Measurements from ENCODE around the gene JAZF1. TPM values are rescaled to one million over a fixed set of nuclear protein-coding genes. Genes with fewer than 3 reads are reported as not detected.

JAZF1 gene
- total RNA-seq, 1 experiment from 2014 or later, result 14.2 TPM

DNA sequence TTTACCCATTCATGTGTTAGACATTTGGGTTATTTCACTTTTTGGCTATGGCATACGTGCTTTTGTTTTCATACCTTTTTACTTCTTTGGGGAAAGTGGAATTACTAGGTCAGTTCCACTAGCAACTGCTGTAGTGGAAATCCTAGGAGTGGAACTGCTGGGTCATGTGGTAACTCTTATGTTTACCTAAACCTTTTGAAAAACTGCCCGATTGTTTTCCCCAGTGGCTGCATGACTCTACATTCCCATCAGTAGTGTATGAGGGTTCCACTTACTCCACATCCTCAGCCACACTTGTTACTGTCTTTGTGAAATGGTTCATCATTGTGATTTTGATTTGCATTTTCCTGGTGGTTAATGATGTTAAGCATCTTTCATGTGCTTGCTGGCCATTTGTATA is 358.4 kb downstream of the JAZF1 start:
- CTCF ChIA-PET, result no interaction called here
- BruUV-seq (replicated peaks), result no TSS peak
- Mint-ChIP-seq H3K36me3 (ENCODE audit: insufficient read depth, unreplicated experiment) (peaks cover 38% of the 10 kb centered on the region), H3K4me1 (ENCODE audit: insufficient read depth, unreplicated experiment) (no peaks in the 10 kb centered on the region), H3K27ac (ENCODE audit: low read depth, unreplicated experiment) (no peak overlapping the region), H3K9me3 (ENCODE audit: unreplicated experiment) (no peaks in the 10 kb centered on the region), H3K27me3 (ENCODE audit: insufficient read depth, unreplicated experiment) (no peaks in the 10 kb centered on the region), H3K4me3 (ENCODE audit: unreplicated experiment) (no peak overlapping the region)
- intact Hi-C loops (cut with micrococcal nuclease), result no loop called here
- POLR2A ChIA-PET, result no interaction called here
- TF ChIP-seq, protein P1, sequence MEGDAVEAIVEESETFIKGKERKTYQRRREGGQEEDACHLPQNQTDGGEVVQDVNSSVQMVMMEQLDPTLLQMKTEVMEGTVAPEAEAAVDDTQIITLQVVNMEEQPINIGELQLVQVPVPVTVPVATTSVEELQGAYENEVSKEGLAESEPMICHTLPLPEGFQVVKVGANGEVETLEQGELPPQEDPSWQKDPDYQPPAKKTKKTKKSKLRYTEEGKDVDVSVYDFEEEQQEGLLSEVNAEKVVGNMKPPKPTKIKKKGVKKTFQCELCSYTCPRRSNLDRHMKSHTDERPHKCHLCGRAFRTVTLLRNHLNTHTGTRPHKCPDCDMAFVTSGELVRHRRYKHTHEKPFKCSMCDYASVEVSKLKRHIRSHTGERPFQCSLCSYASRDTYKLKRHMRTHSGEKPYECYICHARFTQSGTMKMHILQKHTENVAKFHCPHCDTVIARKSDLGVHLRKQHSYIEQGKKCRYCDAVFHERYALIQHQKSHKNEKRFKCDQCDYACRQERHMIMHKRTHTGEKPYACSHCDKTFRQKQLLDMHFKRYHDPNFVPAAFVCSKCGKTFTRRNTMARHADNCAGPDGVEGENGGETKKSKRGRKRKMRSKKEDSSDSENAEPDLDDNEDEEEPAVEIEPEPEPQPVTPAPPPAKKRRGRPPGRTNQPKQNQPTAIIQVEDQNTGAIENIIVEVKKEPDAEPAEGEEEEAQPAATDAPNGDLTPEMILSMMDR (IDR thresholded peaks at IDR 0.05; ENCODE audit: unreplicated experiment), result no peak
- no peak for DNase-seq (ENCODE audit: unreplicated experiment)

DNA sequence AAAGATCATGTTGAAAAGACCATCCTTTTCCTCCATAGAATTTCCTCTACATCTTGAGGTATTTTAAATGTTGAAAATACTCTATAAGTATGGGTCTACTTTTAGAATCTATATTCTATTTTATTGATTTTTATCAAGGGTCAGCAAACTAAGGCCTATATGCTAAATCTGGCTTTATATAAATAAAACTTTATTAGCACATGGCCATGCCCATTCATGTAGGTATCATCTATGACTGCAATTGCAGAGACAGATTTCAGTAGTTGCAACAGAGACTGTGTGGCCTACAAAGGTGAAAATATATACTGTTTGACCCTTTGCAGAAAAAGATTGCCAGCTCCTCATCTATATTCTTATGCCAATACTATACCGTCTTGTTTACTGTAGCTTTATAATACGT is 367.9 kb downstream of the JAZF1 start:
- H3K36me3 Mint-ChIP-seq (ENCODE audit: insufficient read depth, unreplicated experiment), result peaks cover 30% of the 10 kb centered on the region
- DNase-seq (ENCODE audit: unreplicated experiment), result no peak
- TF ChIP-seq, protein P1 (IDR thresholded peaks at IDR 0.05; ENCODE audit: unreplicated experiment), result no peak
- H3K9me3 Mint-ChIP-seq (ENCODE audit: unreplicated experiment), result no peaks in the 10 kb centered on the region
- intact Hi-C loops (cut with micrococcal nuclease), result no loop called here
- BruUV-seq (replicated peaks), result no TSS peak
- ChIA-PET POLR2A (no interaction called here), CTCF (interaction anchor here (0.6 to 0.7 kb wide), 3 partner anchors 109 to 645 kb away, joined by 3 to 4 read pairs (median 3); no protein-coding TSS in a partner anchor)
- no peak overlapping the region for H3K27ac Mint-ChIP-seq (ENCODE audit: low read depth, unreplicated experiment)
- no peaks in the 10 kb centered on the region for H3K27me3 Mint-ChIP-seq (ENCODE audit: insufficient read depth, unreplicated experiment)
- no peak overlapping the region for H3K4me3 Mint-ChIP-seq (ENCODE audit: unreplicated experiment)
- peaks cover 10% of the 10 kb centered on the region for H3K4me1 Mint-ChIP-seq (ENCODE audit: insufficient read depth, unreplicated experiment)

DNA sequence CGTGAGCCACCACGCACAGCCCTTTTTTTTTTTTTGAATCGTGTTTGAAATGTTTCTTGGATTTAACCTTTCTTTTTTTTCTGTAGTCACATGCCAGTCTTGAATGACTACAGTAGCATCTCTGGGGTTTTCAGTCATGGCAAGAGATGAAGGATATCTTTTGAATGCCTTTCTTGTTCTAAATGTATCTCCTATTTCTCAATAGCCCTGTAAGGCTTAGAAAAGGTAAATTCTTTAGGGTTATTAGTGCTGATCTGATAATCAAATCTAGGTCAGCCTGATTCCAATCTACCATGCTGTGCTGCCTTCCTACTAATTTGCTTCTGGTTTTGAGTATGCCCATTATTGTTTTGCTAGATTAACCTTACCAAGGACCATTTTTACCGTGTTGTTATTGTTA is 370.4 kb downstream of the JAZF1 start:
- Mint-ChIP-seq H3K4me1 (ENCODE audit: insufficient read depth, unreplicated experiment) (peaks cover 10% of the 10 kb centered on the region), H3K27ac (ENCODE audit: low read depth, unreplicated experiment) (no peak overlapping the region), H3K9me3 (ENCODE audit: unreplicated experiment) (no peaks in the 10 kb centered on the region), H3K4me3 (ENCODE audit: unreplicated experiment) (no peak overlapping the region), H3K27me3 (ENCODE audit: insufficient read depth, unreplicated experiment) (no peaks in the 10 kb centered on the region), H3K36me3 (ENCODE audit: insufficient read depth, unreplicated experiment) (peaks cover 24% of the 10 kb centered on the region)
- intact Hi-C loops (cut with micrococcal nuclease), result no loop called here
- TF ChIP-seq, protein P1 (IDR thresholded peaks at IDR 0.05; ENCODE audit: unreplicated experiment), result no peak
- ChIA-PET POLR2A (no interaction called here), CTCF (no interaction called here)
- BruUV-seq (replicated peaks), result no TSS peak
- no peak for DNase-seq (ENCODE audit: unreplicated experiment)

DNA sequence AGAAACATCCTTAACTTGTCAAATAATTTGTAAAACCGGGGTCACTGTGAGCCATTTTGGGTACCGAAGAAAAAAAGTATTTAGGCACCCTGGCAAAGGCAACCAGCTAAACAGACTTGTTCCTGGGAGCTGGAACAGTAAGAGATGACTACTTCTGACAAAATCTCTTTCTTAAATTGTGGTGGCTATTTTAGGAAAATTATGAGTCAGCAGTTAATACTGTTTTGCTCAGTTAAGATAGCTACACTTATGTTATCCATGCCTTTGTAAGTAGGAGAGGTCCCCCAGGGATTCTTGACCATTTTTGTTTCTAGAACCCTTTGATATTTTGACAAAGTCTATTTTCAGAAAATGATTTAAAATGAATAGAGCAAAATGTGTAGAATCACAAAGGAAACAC is 372.0 kb downstream of the JAZF1 start:
- H3K36me3 Mint-ChIP-seq (ENCODE audit: insufficient read depth, unreplicated experiment), result peaks cover 15% of the 10 kb centered on the region
- H3K27ac Mint-ChIP-seq (ENCODE audit: low read depth, unreplicated experiment), result no peak overlapping the region
- DNase-seq (ENCODE audit: unreplicated experiment), result peak; percentile 20
- BruUV-seq (replicated peaks), result no TSS peak
- no peaks in the 10 kb centered on the region for H3K9me3 Mint-ChIP-seq (ENCODE audit: unreplicated experiment)
- CTCF ChIA-PET, result interaction anchor here (1.0 kb wide), 1 partner anchor 286 kb away, joined by 4 read pairs; no protein-coding TSS in a partner anchor
- no peak overlapping the region for H3K4me3 Mint-ChIP-seq (ENCODE audit: unreplicated experiment)
- TF ChIP-seq, protein P1 (IDR thresholded peaks at IDR 0.05; ENCODE audit: unreplicated experiment), result no peak
- POLR2A ChIA-PET, result interaction anchor here (0.8 to 1.7 kb wide), 4 partner anchors 15 to 636 kb away, joined by 3 to 4 read pairs (median 3); no protein-coding TSS in a partner anchor
- no peaks in the 10 kb centered on the region for H3K27me3 Mint-ChIP-seq (ENCODE audit: insufficient read depth, unreplicated experiment)
- peaks cover 10% of the 10 kb centered on the region for H3K4me1 Mint-ChIP-seq (ENCODE audit: insufficient read depth, unreplicated experiment)
- intact Hi-C loops (cut with micrococcal nuclease), result no loop called here

Measured in MCF 10A (cell line).